Measurements from ENCODE around the gene INVS. TPM values are rescaled to one million over a fixed set of nuclear protein-coding genes. Genes with fewer than 3 reads are reported as not detected.

The INVS gene
- total and polyA plus RNA-seq, 4 donors, result 5.7 to 28.1 (median 10.0) TPM

DNA sequence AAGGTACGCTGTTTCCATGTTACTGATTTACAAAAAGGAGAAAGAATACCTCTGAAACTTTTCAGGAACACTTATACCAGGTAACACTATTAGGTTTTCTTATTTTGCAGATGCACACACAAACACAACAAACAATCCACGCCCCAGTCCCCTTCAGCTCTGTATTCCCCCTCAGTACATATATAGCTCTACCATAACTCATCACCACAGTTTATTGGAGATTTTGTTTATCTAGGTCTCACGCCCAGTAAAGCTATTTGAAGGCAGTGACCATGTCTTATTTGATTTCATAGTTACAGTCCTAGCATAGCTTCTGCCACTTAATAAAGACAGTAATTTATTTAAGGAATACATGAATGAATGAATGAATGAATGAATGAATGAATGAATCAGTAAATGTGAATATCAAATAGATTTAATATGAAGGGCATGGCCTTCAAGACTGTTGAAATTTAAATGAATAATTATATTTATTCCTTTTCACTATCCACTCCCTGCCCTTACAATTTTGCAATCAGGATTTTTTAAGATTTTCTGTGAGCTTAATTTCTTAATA lies 32.9 kb downstream of the INVS start:
- WGBS, result 97% methylated on average over 3 of the region's 3 CpGs
- Histone ChIP-seq H3K27ac (ENCODE audit: low read depth in 1 of 2, low read length in 2 of 2) (no peak overlapping the region), H3K4me3 (ENCODE audit: low read depth in 1 of 3, low read length in 3 of 3) (no peak overlapping the region), H3K9me3 (ENCODE audit: control insufficient read depth in 4 of 4, low read length in 3 of 4) (no peaks in the 10 kb centered on the region), H3K27me3 (ENCODE audit: control insufficient read depth in 4 of 4, insufficient read depth in 4 of 4, low read length in 3 of 4) (no peaks in the 10 kb centered on the region), H3K9ac (ENCODE audit: low read depth in 1 of 2, low read length in 2 of 2) (no peak overlapping the region), H3K36me3 (ENCODE audit: control insufficient read depth in 4 of 4, insufficient read depth in 3 of 4, low read depth in 1 of 4, low read length in 3 of 4) (peaks cover 0 to 2% (median under 1%) of the 10 kb centered on the region in 4 donors), H3K4me1 (ENCODE audit: control insufficient read depth in 4 of 4, insufficient read depth in 4 of 4, low read length in 3 of 4) (no peaks in the 10 kb centered on the region)
- TF ChIP-seq ZBTB33 (IDR thresholded peaks at IDR 0.05) (no peak), MAX (IDR thresholded peaks at IDR 0.05) (no peak), SP1 (IDR thresholded peaks at IDR 0.05) (no peak), RAD21 (IDR thresholded peaks at IDR 0.05) (no peak), FOXA2 (IDR thresholded peaks at IDR 0.05) (no peak), RXRA (IDR thresholded peaks at IDR 0.05) (no peak), GABPA (IDR thresholded peaks at IDR 0.05 in 1 of 2, conservative IDR thresholded peaks at IDR 0.05 in 1 of 2) (no peak), TAF1 (conservative IDR thresholded peaks at IDR 0.05) (no peak), YY1 (IDR thresholded peaks at IDR 0.05) (no peak), EGR1 (IDR thresholded peaks at IDR 0.05; ENCODE audit: low read depth in 2 of 2) (no peak), HNF4A (conservative IDR thresholded peaks at IDR 0.05) (no peak), NR2F2 (IDR thresholded peaks at IDR 0.05) (no peak), JUND (IDR thresholded peaks at IDR 0.05) (no peak), HNF4G (IDR thresholded peaks at IDR 0.05) (no peak), FOXA1 (IDR thresholded peaks at IDR 0.05) (no peak)
- TF ChIP-seq, protein P1, sequence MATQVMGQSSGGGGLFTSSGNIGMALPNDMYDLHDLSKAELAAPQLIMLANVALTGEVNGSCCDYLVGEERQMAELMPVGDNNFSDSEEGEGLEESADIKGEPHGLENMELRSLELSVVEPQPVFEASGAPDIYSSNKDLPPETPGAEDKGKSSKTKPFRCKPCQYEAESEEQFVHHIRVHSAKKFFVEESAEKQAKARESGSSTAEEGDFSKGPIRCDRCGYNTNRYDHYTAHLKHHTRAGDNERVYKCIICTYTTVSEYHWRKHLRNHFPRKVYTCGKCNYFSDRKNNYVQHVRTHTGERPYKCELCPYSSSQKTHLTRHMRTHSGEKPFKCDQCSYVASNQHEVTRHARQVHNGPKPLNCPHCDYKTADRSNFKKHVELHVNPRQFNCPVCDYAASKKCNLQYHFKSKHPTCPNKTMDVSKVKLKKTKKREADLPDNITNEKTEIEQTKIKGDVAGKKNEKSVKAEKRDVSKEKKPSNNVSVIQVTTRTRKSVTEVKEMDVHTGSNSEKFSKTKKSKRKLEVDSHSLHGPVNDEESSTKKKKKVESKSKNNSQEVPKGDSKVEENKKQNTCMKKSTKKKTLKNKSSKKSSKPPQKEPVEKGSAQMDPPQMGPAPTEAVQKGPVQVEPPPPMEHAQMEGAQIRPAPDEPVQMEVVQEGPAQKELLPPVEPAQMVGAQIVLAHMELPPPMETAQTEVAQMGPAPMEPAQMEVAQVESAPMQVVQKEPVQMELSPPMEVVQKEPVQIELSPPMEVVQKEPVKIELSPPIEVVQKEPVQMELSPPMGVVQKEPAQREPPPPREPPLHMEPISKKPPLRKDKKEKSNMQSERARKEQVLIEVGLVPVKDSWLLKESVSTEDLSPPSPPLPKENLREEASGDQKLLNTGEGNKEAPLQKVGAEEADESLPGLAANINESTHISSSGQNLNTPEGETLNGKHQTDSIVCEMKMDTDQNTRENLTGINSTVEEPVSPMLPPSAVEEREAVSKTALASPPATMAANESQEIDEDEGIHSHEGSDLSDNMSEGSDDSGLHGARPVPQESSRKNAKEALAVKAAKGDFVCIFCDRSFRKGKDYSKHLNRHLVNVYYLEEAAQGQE (IDR thresholded peaks at IDR 0.05), result no peak
- TF ChIP-seq, protein P2, sequence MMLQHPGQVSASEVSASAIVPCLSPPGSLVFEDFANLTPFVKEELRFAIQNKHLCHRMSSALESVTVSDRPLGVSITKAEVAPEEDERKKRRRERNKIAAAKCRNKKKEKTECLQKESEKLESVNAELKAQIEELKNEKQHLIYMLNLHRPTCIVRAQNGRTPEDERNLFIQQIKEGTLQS (IDR thresholded peaks at IDR 0.05), result no peak
- TF ChIP-seq, protein P3, sequence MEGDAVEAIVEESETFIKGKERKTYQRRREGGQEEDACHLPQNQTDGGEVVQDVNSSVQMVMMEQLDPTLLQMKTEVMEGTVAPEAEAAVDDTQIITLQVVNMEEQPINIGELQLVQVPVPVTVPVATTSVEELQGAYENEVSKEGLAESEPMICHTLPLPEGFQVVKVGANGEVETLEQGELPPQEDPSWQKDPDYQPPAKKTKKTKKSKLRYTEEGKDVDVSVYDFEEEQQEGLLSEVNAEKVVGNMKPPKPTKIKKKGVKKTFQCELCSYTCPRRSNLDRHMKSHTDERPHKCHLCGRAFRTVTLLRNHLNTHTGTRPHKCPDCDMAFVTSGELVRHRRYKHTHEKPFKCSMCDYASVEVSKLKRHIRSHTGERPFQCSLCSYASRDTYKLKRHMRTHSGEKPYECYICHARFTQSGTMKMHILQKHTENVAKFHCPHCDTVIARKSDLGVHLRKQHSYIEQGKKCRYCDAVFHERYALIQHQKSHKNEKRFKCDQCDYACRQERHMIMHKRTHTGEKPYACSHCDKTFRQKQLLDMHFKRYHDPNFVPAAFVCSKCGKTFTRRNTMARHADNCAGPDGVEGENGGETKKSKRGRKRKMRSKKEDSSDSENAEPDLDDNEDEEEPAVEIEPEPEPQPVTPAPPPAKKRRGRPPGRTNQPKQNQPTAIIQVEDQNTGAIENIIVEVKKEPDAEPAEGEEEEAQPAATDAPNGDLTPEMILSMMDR (IDR thresholded peaks at IDR 0.05; ENCODE audit: low read depth, low read length, missing input control), result no peak
- DNase-seq (ENCODE audit: low spot score), result no peak

Measured in liver (tissue), 9 donors.